H9 (cell line): ENCODE measurements around the gene MME. TPM values are rescaled to one million over a fixed set of nuclear protein-coding genes. Genes with fewer than 3 reads are reported as not detected.

ENCODE experiments used
- DNase-seq: peaks from one replicate; pipeline ENCODE4 v3.0.0-alpha.2; 2017
- H2AFZ ChIP-seq: one replicate; pipeline ENCODE4 v1.6.1; 2013; ENCODE audit warnings: mild to moderate bottlenecking, low read length, control low read depth, moderate library complexity
- H2AK5ac ChIP-seq: 2 replicates; pipeline ENCODE4 v1.6.1; 2013; ENCODE audit warnings: low read length, control low read depth, mixed read lengths; ENCODE audit not compliant: insufficient read length
- H2BK120ac ChIP-seq: one replicate; pipeline ENCODE4 v1.6.1; 2013; ENCODE audit warnings: low read depth, mild to moderate bottlenecking, low read length, control low read depth, inconsistent platforms; ENCODE audit not compliant: poor library complexity, severe bottlenecking
- H2BK12ac ChIP-seq: 2 replicates; pipeline ENCODE4 v1.6.1; 2013; ENCODE audit warnings: low read length, control low read depth, mixed read lengths, low read depth; ENCODE audit not compliant: insufficient read length
- H2BK15ac ChIP-seq: 2 replicates; pipeline ENCODE4 v1.6.1; 2013; ENCODE audit warnings: low read depth, low read length, control low read depth
- H2BK20ac ChIP-seq: one replicate; pipeline ENCODE4 v1.6.1; 2013; ENCODE audit warnings: low read depth, mild to moderate bottlenecking, low read length, control low read depth, inconsistent platforms; ENCODE audit not compliant: poor library complexity, severe bottlenecking
- H2BK5ac ChIP-seq: 2 replicates; pipeline ENCODE4 v1.6.1; 2013; ENCODE audit warnings: low read length, control low read depth, mixed read lengths; ENCODE audit not compliant: insufficient read length
- H3K14ac ChIP-seq: 2 replicates; pipeline ENCODE4 v1.6.1; 2013; ENCODE audit warnings: low read length, control low read depth; ENCODE audit not compliant: insufficient read depth
- H3K18ac ChIP-seq: 2 replicates; pipeline ENCODE4 v1.6.1; 2013; ENCODE audit warnings: low read depth, mild to moderate bottlenecking, mixed read lengths, low read length, control low read depth; ENCODE audit not compliant: insufficient read length
- H3K23ac ChIP-seq: 2 replicates; pipeline ENCODE4 v1.6.1; 2013; ENCODE audit warnings: low read length, control low read depth, mixed read lengths, low read depth; ENCODE audit not compliant: insufficient read length
- H3K23me2 ChIP-seq: 2 replicates; pipeline ENCODE4 v1.6.1; 2013; ENCODE audit warnings: low read depth, mild to moderate bottlenecking, mixed read lengths, low read length, control low read depth; ENCODE audit not compliant: insufficient read length, poor library complexity, severe bottlenecking
- H3K27ac ChIP-seq: 2 replicates; pipeline ENCODE4 v1.5.1; 2013; ENCODE audit warnings: low read length, control low read depth, mixed read lengths, low read depth; ENCODE audit not compliant: insufficient read length
- H3K27me3 ChIP-seq: 2 replicates; pipeline ENCODE4 v1.6.1; 2013; ENCODE audit warnings: low read length, control low read depth, inconsistent platforms; ENCODE audit not compliant: insufficient read depth
- H3K4ac ChIP-seq: 2 replicates; pipeline ENCODE4 v1.6.1; 2013; ENCODE audit warnings: low read depth, mild to moderate bottlenecking, control low read depth, inconsistent platforms, low read length, moderate library complexity
- H3K4me1 ChIP-seq: 2 replicates; pipeline ENCODE4 v1.6.1; 2013; ENCODE audit warnings: low read length, control low read depth, inconsistent platforms; ENCODE audit not compliant: insufficient read depth
- H3K4me2 ChIP-seq: 2 replicates; pipeline ENCODE4 v1.6.1; 2013; ENCODE audit warnings: low read length, control low read depth, mixed read lengths; ENCODE audit not compliant: insufficient read length, insufficient read depth
- H3K56ac ChIP-seq: 2 replicates; pipeline ENCODE4 v1.6.1; 2013; ENCODE audit warnings: low read depth, mild to moderate bottlenecking, mixed read lengths, low read length, control low read depth; ENCODE audit not compliant: insufficient read length
- H3K79me1 ChIP-seq: 2 replicates; pipeline ENCODE4 v1.6.1; 2013; ENCODE audit warnings: low read depth, mild to moderate bottlenecking, moderate library complexity, low read length, control low read depth, inconsistent platforms; ENCODE audit not compliant: insufficient read depth, poor library complexity, severe bottlenecking
- H3K79me2 ChIP-seq: 2 replicates; pipeline ENCODE4 v1.6.1; 2013; ENCODE audit warnings: low read length, control low read depth, inconsistent platforms; ENCODE audit not compliant: insufficient read depth
- H3K9ac ChIP-seq: 2 replicates; pipeline ENCODE4 v1.6.1; 2013; ENCODE audit warnings: low read length, control low read depth, mixed read lengths; ENCODE audit not compliant: insufficient read length; ENCODE audit errors: extremely low read depth
- H3K9me3 ChIP-seq: one replicate; pipeline ENCODE4 v1.6.1; 2013; ENCODE audit warnings: low read depth, low read length, inconsistent platforms; ENCODE audit not compliant: control insufficient read depth
- H3T11ph ChIP-seq: one replicate; pipeline ENCODE4 v1.6.1; 2013; ENCODE audit warnings: mild to moderate bottlenecking, low read length, control low read depth, inconsistent platforms
- H4K20me1 ChIP-seq: one replicate; pipeline ENCODE4 v1.6.1; 2013; ENCODE audit not compliant: control insufficient read depth, insufficient read length, insufficient read depth
- H4K5ac ChIP-seq: 2 replicates; pipeline ENCODE4 v1.6.1; 2013; ENCODE audit warnings: low read depth, mild to moderate bottlenecking, mixed read lengths, low read length, control low read depth; ENCODE audit not compliant: insufficient read length
- H4K8ac ChIP-seq: replicated peaks from 2 replicates; pipeline ENCODE4 v1.6.1; 2013; ENCODE audit warnings: low read length, control low read depth, mixed read lengths, low read depth; ENCODE audit not compliant: insufficient read length
- H4K91ac ChIP-seq: 2 replicates; pipeline ENCODE4 v1.6.1; 2013; ENCODE audit warnings: low read depth, mild to moderate bottlenecking, moderate library complexity, mixed read lengths, low read length, control low read depth; ENCODE audit not compliant: insufficient read length
- H3K27ac Mint-ChIP-seq, 3 experiments: 2 replicates in 2 of 3; 3 replicates in 1 of 3; pipeline ENCODE4 v1.8.0; 2020 to 2021; ENCODE audit warnings: mixed read lengths in 3 of 3, mild to moderate bottlenecking in 1 of 3, moderate library complexity in 1 of 3
- H3K27me3 Mint-ChIP-seq: 2 replicates; pipeline ENCODE4 v1.8.0; 2021; ENCODE audit warnings: low read depth, mild to moderate bottlenecking, moderate library complexity, mixed read lengths
- H3K36me3 Mint-ChIP-seq, 3 experiments: 2 replicates in 2 of 3; 3 replicates in 1 of 3; pipeline ENCODE4 v1.8.0; 2020 to 2021; ENCODE audit warnings: low read depth in 3 of 3, mixed read lengths in 3 of 3; ENCODE audit not compliant: insufficient read depth in 1 of 3
- H3K4me1 Mint-ChIP-seq, 2 experiments: 2 replicates each; pipeline ENCODE4 v1.8.0; 2020; ENCODE audit warnings: mixed read lengths in 2 of 2
- H3K4me3 Mint-ChIP-seq, 2 experiments: 2 replicates in 1 of 2; 3 replicates in 1 of 2; pipeline ENCODE4 v1.8.0; 2020 to 2021; ENCODE audit warnings: mild to moderate bottlenecking in 2 of 2, mixed read lengths in 2 of 2, moderate library complexity in 1 of 2
- H3K9me3 Mint-ChIP-seq, 2 experiments: 2 replicates in 1 of 2; 3 replicates in 1 of 2; pipeline ENCODE4 v1.8.0; 2020; ENCODE audit warnings: mild to moderate bottlenecking in 2 of 2, mixed read lengths in 2 of 2, moderate library complexity in 1 of 2
- CTCF ChIP-seq: fragments of 200-600 bp; sonication (generic); conservative IDR thresholded peaks from 3 replicates; pipeline ENCODE4 v1.8.0; 2021; ENCODE audit warnings: antibody characterized with exemption, mild to moderate bottlenecking
- WGBS: extraction: QIAGEN DNeasy Blood & Tissue Kit; methylation state at CpG from one replicate; pipeline ENCODE4 v1.1.7; 2013; ENCODE audit warnings: missing lambda C conversion rate, low lambda C conversion rate, mixed read lengths; ENCODE audit not compliant: insufficient read length; ENCODE audit errors: extremely low coverage; 5-methylcytosine and 5-hydroxymethylcytosine counted together
- total RNA-seq: library from RNA; stranded (reverse); gene quantifications from 2 replicates; pipeline ENCODE4 v1.2.1, GENCODE V29; 2021

MME gene
- total RNA-seq, 1 experiment from 2014 or later = 16.4 TPM

- Histone ChIP-seq H3K14ac (no peak overlapping the region), H4K91ac (no peak overlapping the region), H3K4ac (no peak overlapping the region), H3K18ac (no peak overlapping the region), H2AFZ (peak overlapping the region; percentile 94), H2BK20ac (no peak overlapping the region), H2BK12ac (no peak overlapping the region), H3K23me2 (peaks cover 18% of the 10 kb centered on the region), H3K4me1 (no peaks in the 10 kb centered on the region; the same call in 1 of the 2 replicates), H2BK5ac (no peak overlapping the region), H3K9ac (peak overlapping the region; percentile 33), H3K79me1 (no peaks in the 10 kb centered on the region), H3K23ac (no peak overlapping the region), H2BK120ac (no peak overlapping the region), H2AK5ac (no peak overlapping the region), H3K9me3 (no peaks in the 10 kb centered on the region), H4K5ac (no peak overlapping the region), H2BK15ac (no peak overlapping the region), H3T11ph (no peak overlapping the region), H4K8ac (no peak overlapping the region), H4K20me1 (no peaks in the 10 kb centered on the region), H3K27ac (no peak overlapping the region), H3K4me2 (peak overlapping the region; percentile 83), H3K79me2 (no peaks in the 10 kb centered on the region), H3K56ac (no peak overlapping the region), H3K27me3 (no peaks in the 10 kb centered on the region)
- peak overlapping the region in 1 of 3 experiments; percentile 53; a peak in 2 of 7 replicates for H3K27ac Mint-ChIP-seq
- H3K4me3 Mint-ChIP-seq = peak overlapping the region; percentile 75 to 86
- H3K27me3 Mint-ChIP-seq = peaks cover 18% of the 10 kb centered on the region
- no peak for TF ChIP-seq CTCF
- WGBS = no CpG with 5 or more reads among the region's 18 CpGs
- no peak for DNase-seq
- peaks cover 28 to 31% of the 10 kb centered on the region in 2 experiments for H3K4me1 Mint-ChIP-seq
- peaks cover 0 to 9% (median 2%) of the 10 kb centered on the region in 3 experiments; a peak in 4 of 7 replicates for H3K36me3 Mint-ChIP-seq
- H3K9me3 Mint-ChIP-seq = peaks cover 10% of the 10 kb centered on the region in 2 experiments; a peak in 3 of 5 replicates
Observed at GRCh38 chr3:155078711-155079467, 1.2 kb upstream of the MME start.
